Measurements from ENCODE around the gene RPL39.
A peak's percentile ranks its signal among the peaks of the same experiment; 100 is the strongest.
"Not testable (repeated sequence)": the region's sequence is repeated elsewhere in the genome, so short reads cannot be mapped to it uniquely, and the experiment has no call there.

Gene RPL39

GRCh38 chrX:119791437-119792231 is at the start of gene RPL39:
TSS of gene RPL39 (minus strand) at chrX:119791630. CDS start at chrX:119791576, 54 bp downstream.
- DNase-seq, result peak; percentile 2 to 91 (median 68)

- DNase-seq, result no peak
These were observed 42.5 kb upstream of the RPL39 start for GRCh38 chrX:119833905-119834304.

- no peak for DNase-seq
These were observed 37.0 kb upstream of the RPL39 start for GRCh38 chrX:119828446-119828845.

- no peak for DNase-seq
These were observed 35.0 kb upstream of the RPL39 start for GRCh38 chrX:119826399-119826959.

- DNase-seq, result not testable (repeated sequence)
These were observed 32.8 kb upstream of the RPL39 start for GRCh38 chrX:119824221-119824620.

- DNase-seq, result not testable (repeated sequence)
These were observed 30.3 kb upstream of the RPL39 start for GRCh38 chrX:119821703-119822102.

GRCh38 chrX:119817130-119817690 is 25.8 kb upstream of the RPL39 start:
- no peak for DNase-seq

- DNase-seq, result no peak
These were observed 24.9 kb upstream of the RPL39 start for GRCh38 chrX:119816300-119816699.

- no peak for DNase-seq
These were observed 17.8 kb upstream of the RPL39 start for GRCh38 chrX:119809185-119809666.

- DNase-seq, result not testable (repeated sequence)
These were observed 17.0 kb upstream of the RPL39 start for GRCh38 chrX:119808461-119808860.

- DNase-seq, result no peak
These were observed 11.1 kb upstream of the RPL39 start for GRCh38 chrX:119802546-119802945.

- DNase-seq, result no peak
These were observed 10.1 kb upstream of the RPL39 start for GRCh38 chrX:119801253-119802221.

- peak in 23 of 51 donors; percentile 1 to 69 (median 18) for DNase-seq
These were observed 423 bp downstream of the RPL39 start for GRCh38 chrX:119790977-119791436.

- DNase-seq, result peak in 1 of 51 donors; percentile 0
These were observed 6.5 kb downstream of the RPL39 start for GRCh38 chrX:119784747-119785446.

GRCh38 chrX:119783026-119783425 is 8.4 kb downstream of the RPL39 start:
- DNase-seq, result no peak

GRCh38 chrX:119778829-119779228 is 12.6 kb downstream of the RPL39 start:
- no peak for DNase-seq

- no peak for DNase-seq
These were observed 15.8 kb downstream of the RPL39 start for GRCh38 chrX:119775517-119776238.

GRCh38 chrX:119769388-119769787 is 22.0 kb downstream of the RPL39 start:
- not testable (repeated sequence) for DNase-seq

- DNase-seq, result not testable (repeated sequence)
These were observed 23.0 kb downstream of the RPL39 start for GRCh38 chrX:119768436-119768835.
